Vagina (tissue), 2 donors: ENCODE measurements around the gene RGS6.

ENCODE experiments used
- CTCF ChIP-seq, 3 experiments: fragments of 450-650 bp in 2 of 3; fragments of 200-600 bp in 1 of 3; sonication (generic) in 1 of 3; IDR thresholded peaks; one replicate each; pipeline ENCODE4 v1.5.1; 2017 to 2019; ENCODE audit warnings: antibody characterized with exemption in 3 of 3, mild to moderate bottlenecking in 2 of 3, moderate library complexity in 2 of 3
- POLR2A ChIP-seq, 2 donors: fragments of 450-650 bp; IDR thresholded peaks; one replicate each; pipeline ENCODE4 v1.6.1; 2017; ENCODE audit warnings: antibody characterized with exemption in 2 of 2, mild to moderate bottlenecking in 2 of 2, moderate library complexity in 2 of 2

DNA sequence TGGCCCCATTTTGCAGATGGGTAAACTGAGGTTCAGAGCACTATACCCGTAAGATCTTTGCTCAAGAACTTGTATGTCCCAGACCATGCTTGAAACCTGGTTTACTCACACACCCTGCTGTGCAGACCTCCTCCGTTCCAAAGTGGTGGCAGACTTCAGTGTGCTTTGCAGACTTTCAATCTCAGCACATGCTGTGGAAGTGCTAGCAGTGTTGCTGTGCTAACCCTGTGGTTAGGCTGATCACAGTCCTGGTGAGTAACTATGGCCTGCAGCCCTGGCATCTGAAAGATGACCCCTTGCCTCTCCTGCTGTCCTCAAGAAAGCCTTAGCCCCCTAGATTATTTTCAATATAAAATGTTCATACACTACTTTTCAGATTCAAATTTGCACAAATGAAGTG is 511.0 kb downstream of the RGS6 start:
- TF ChIP-seq POLR2A (IDR thresholded peaks at IDR 0.05) (no peak), CTCF (IDR thresholded peaks at IDR 0.05) (no peak)
